ENCODE data around the gene ESX1.

The ESX1 gene

GRCh38 chrX:104282166-104282725, 27.5 kb upstream of the ESX1 start:
- no peak for TF ChIP-seq CTCF (IDR thresholded peaks at IDR 0.05; ENCODE audit: low read depth, low read length)
- H3K4me1 ChIP-seq: no peaks in the 10 kb centered on the region
- H3K9me3 ChIP-seq: no peaks in the 10 kb centered on the region
- H3K36me3 ChIP-seq: no peaks in the 10 kb centered on the region
- H3K27me3 ChIP-seq: no peaks in the 10 kb centered on the region
- DNase-seq: no peak
- no peak overlapping the region for H3K4me3 ChIP-seq (ENCODE audit: low read depth, low read length)

GRCh38 chrX:104281564-104281963, 26.8 kb upstream of the ESX1 start:
- Histone ChIP-seq H3K27me3 (no peaks in the 10 kb centered on the region), H3K9me3 (no peaks in the 10 kb centered on the region), H3K4me3 (ENCODE audit: low read depth, low read length) (no peak overlapping the region), H3K4me1 (no peaks in the 10 kb centered on the region), H3K36me3 (no peaks in the 10 kb centered on the region)
- DNase-seq: no peak
- no peak for TF ChIP-seq CTCF (IDR thresholded peaks at IDR 0.05; ENCODE audit: low read depth, low read length)

- no peak overlapping the region for H3K4me3 ChIP-seq (ENCODE audit: low read depth, low read length)
- no peak for TF ChIP-seq CTCF (IDR thresholded peaks at IDR 0.05; ENCODE audit: low read depth, low read length)
- H3K27me3 ChIP-seq: no peaks in the 10 kb centered on the region
- H3K4me1 ChIP-seq: no peaks in the 10 kb centered on the region
- no peaks in the 10 kb centered on the region for H3K9me3 ChIP-seq
- DNase-seq: no peak
- no peaks in the 10 kb centered on the region for H3K36me3 ChIP-seq
These were observed 25.9 kb upstream of the ESX1 start for GRCh38 chrX:104280609-104281008.

GRCh38 chrX:104270916-104271512, 16.3 kb upstream of the ESX1 start:
- Histone ChIP-seq H3K4me3 (ENCODE audit: low read depth, low read length) (peak overlapping the region; percentile 4; the same call in 1 of the 2 replicates), H3K27me3 (no peaks in the 10 kb centered on the region)
- peak; percentile 68 for TF ChIP-seq CTCF (IDR thresholded peaks at IDR 0.05; ENCODE audit: low read depth, low read length)

GRCh38 chrX:104270212-104270611, 15.5 kb upstream of the ESX1 start:
- 0 out of 2 replicates have a peak, but pooled peaks have one; percentile 3 for TF ChIP-seq CTCF (IDR thresholded peaks at IDR 0.05; ENCODE audit: low read depth, low read length)
- Histone ChIP-seq H3K36me3 (no peaks in the 10 kb centered on the region), H3K4me3 (ENCODE audit: low read depth, low read length) (no peak overlapping the region), H3K4me1 (no peaks in the 10 kb centered on the region), H3K27me3 (no peaks in the 10 kb centered on the region), H3K9me3 (no peaks in the 10 kb centered on the region)
- no peak for DNase-seq

More at GRCh38 chrX:104270916-104271512, 16.3 kb upstream of the ESX1 start:
- H3K9me3 ChIP-seq: no peaks in the 10 kb centered on the region
- peak; percentile 35 for DNase-seq
- no peaks in the 10 kb centered on the region for H3K36me3 ChIP-seq
- no peaks in the 10 kb centered on the region for H3K4me1 ChIP-seq

GRCh38 chrX:104255465-104255864, 732 bp upstream of the ESX1 start:
- Histone ChIP-seq H3K4me1 (no peaks in the 10 kb centered on the region), H3K4me3 (ENCODE audit: low read depth, low read length) (no peak overlapping the region), H3K9me3 (no peaks in the 10 kb centered on the region), H3K27me3 (peaks cover 19% of the 10 kb centered on the region), H3K36me3 (no peaks in the 10 kb centered on the region)
- no peak for TF ChIP-seq CTCF (IDR thresholded peaks at IDR 0.05; ENCODE audit: low read depth, low read length)
- DNase-seq: no peak
